HG02623 (cell line): ENCODE results near the gene HDHD2.

Experiments used
- ATAC-seq: cut with Tn5 transposase; IDR thresholded peaks from one replicate; pipeline ENCODE4 v1.9.1; 2021; ENCODE audit warnings: moderate library complexity; ENCODE audit not compliant: unreplicated experiment

Gene HDHD2

DNA sequence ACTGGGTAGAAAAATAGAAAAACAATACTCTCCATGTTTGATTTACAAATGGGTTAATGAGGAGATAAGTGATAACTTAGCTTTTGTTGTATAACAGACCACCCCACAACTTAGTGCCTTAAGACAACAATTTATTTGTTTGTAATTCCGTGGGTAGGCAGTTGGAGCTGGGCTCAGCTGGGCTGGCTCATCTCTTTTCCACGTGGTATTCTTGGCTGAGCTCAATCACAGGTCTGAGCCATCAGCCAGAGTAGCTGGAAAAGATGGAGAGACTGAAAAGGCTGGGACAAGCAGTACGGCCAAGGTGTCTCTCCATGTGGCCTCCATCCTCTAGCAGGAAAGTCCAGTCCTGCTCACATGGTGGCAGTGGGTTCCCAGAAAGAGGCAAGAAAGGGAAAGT lies 82.7 kb downstream of the HDHD2 start:
- ATAC-seq: no peak

DNA sequence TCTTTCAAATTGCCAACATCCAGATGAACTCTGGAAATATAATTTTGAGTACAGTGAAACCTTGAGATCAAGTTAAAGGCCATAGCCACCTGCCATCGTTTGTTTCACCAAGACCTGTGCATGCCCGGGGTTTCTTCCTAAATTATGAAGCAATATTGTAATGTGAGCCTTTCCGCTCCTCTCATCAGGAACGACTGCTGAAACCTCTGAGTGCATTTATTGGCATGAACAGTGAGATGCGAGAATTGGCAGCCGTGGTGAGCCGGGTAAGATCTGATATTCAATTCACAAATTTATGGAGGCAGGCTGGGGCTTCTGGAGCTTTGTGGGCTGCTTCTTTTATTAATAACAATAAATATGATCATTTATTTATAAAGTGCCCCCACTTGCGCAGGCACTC lies 87.2 kb downstream of the HDHD2 start:
- ATAC-seq: no peak

DNA sequence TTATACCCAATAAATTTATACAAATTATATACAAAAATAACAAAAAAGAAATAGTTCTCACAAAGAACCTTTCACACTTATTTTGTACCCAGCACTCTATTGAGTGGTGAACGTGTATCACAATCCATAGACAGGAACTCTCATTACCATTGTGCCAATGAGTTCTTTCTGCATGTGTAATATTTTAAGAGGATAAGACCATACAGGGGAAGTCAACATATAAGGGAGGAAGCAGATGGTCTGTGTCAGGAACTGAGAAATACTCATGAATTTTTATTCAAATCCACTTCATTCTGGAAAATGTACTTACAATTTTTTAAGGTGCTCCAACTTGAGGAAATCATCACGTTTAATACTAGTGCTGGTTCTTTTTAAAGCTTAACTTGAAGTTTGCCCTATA lies 87.8 kb downstream of the HDHD2 start:
- no peak for ATAC-seq
